ENCODE measurements around the gene PTOV1. TPM values are rescaled to one million over a fixed set of nuclear protein-coding genes. Genes with fewer than 3 reads are reported as not detected.

Gene PTOV1
- total RNA-seq, 1 donor from 2014 or later = 104 TPM

DNA sequence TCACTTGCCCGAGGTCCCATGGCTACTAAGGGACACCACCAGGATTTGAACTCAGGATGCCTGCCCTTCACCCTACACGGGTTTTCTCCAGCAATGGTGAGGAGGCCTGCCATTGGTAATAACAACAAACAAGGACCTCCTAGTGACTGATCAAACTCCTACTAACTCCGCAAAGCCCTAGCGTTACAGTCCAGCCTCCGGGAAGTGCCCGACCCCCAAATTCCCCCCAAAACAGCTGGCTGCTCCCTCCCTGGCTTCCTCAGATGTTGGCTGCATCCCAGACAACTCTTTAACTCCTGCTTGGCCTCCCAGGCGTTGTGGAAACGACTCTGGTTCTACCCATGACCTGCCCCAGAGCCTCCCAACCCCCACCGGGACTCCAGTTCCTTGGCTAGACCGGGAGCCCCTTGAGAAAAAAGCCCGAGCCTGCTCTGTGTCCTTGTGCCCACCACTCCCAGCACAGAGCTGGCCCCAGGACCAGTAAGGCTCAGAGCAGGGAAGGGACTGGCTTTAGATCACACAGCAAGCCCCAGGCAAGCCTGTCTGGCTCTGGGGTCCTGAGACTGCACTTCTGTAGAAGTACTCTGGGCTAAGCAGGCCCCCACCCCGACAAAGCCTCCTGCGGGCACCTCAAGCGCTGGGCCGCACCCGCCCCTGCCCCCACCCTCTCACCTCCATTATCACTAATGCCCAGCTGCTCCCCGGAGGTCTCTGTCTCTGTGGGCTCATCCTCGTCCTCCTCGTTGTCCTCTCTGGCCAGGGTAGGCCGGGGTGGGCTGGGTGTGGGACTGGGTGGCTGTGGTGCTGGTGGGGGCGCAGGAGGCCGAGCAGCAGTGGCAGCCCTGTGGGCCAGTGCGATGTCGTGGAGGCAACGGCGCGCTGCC is 21.5 kb downstream of the PTOV1 start:
- no peak for DNase-seq
- peaks cover 58% of the 10 kb centered on the region for H3K4me1 ChIP-seq
- intact Hi-C loops (cut with micrococcal nuclease) = no loop called here
- no peaks in the 10 kb centered on the region for H3K27me3 ChIP-seq (ENCODE audit: low read depth)
- TF ChIP-seq, protein P1, sequence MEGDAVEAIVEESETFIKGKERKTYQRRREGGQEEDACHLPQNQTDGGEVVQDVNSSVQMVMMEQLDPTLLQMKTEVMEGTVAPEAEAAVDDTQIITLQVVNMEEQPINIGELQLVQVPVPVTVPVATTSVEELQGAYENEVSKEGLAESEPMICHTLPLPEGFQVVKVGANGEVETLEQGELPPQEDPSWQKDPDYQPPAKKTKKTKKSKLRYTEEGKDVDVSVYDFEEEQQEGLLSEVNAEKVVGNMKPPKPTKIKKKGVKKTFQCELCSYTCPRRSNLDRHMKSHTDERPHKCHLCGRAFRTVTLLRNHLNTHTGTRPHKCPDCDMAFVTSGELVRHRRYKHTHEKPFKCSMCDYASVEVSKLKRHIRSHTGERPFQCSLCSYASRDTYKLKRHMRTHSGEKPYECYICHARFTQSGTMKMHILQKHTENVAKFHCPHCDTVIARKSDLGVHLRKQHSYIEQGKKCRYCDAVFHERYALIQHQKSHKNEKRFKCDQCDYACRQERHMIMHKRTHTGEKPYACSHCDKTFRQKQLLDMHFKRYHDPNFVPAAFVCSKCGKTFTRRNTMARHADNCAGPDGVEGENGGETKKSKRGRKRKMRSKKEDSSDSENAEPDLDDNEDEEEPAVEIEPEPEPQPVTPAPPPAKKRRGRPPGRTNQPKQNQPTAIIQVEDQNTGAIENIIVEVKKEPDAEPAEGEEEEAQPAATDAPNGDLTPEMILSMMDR (IDR thresholded peaks at IDR 0.05; ENCODE audit: borderline replicate concordance) = no peak
- H3K9me3 ChIP-seq (replicated peaks) = no peaks in the 10 kb centered on the region
- no peaks in the 10 kb centered on the region for H3K36me3 ChIP-seq
- no peak overlapping the region for H3K27ac ChIP-seq (replicated peaks)
- no peak overlapping the region for H3K4me3 ChIP-seq

DNA sequence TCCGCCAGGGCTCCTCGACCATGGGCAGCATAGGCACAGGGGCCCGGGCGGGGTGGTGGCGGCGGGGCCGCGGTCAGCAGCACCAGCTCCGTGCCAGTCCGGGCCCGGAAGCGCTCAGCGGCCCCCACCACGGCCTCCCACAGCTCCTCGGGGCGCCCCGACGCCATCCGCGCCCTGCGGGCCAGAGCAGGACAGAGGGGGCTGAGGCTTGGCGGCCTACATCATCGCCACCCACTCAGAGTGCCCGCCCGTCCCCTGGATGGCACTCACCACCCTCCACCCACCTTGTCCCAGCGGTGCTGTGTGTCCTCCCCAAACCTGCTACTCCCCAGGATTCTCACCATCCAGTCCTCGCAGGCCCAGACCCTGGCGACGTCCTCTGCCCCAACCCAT is 22.2 kb downstream of the PTOV1 start:
- no peak for DNase-seq

DNA sequence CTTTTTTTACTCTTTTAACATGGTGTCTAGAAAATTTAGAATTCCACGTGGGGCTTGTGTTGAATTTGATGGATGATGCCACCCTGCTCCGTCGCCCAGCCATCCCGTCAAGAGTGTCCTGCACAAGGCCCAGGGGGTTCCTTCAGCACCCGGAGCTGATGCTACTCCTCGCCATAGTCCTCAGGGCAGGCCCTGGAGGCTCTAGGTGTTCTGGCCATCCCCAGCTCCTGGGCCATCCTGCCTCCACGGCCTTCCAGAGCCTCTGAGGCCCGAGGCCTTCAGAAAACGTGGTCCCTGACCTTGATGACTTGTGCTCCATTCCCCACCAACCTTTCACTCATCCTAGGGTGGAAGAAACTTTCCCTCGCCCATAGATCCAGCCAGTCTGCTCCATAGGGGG is 22.9 kb downstream of the PTOV1 start:
- TF ChIP-seq, protein P1 (IDR thresholded peaks at IDR 0.05; ENCODE audit: borderline replicate concordance) = no peak
- Histone ChIP-seq H3K4me1 (peaks cover 55% of the 10 kb centered on the region), H3K4me3 (no peak overlapping the region), H3K9me3 (replicated peaks) (no peaks in the 10 kb centered on the region), H3K27me3 (ENCODE audit: low read depth) (no peaks in the 10 kb centered on the region), H3K36me3 (peaks cover 4% of the 10 kb centered on the region), H3K27ac (replicated peaks) (no peak overlapping the region)
- intact Hi-C loops (cut with micrococcal nuclease) = no loop called here
- DNase-seq = no peak

More for the DNA sequence above, 22.2 kb downstream of the PTOV1 start:
- TF ChIP-seq, protein P1 (IDR thresholded peaks at IDR 0.05; ENCODE audit: borderline replicate concordance) = no peak
- Histone ChIP-seq H3K36me3 (no peaks in the 10 kb centered on the region), H3K4me1 (peaks cover 55% of the 10 kb centered on the region), H3K27ac (replicated peaks) (no peak overlapping the region), H3K9me3 (replicated peaks) (no peaks in the 10 kb centered on the region), H3K4me3 (no peak overlapping the region), H3K27me3 (ENCODE audit: low read depth) (no peaks in the 10 kb centered on the region)
- intact Hi-C loops (cut with micrococcal nuclease) = no loop called here

DNA sequence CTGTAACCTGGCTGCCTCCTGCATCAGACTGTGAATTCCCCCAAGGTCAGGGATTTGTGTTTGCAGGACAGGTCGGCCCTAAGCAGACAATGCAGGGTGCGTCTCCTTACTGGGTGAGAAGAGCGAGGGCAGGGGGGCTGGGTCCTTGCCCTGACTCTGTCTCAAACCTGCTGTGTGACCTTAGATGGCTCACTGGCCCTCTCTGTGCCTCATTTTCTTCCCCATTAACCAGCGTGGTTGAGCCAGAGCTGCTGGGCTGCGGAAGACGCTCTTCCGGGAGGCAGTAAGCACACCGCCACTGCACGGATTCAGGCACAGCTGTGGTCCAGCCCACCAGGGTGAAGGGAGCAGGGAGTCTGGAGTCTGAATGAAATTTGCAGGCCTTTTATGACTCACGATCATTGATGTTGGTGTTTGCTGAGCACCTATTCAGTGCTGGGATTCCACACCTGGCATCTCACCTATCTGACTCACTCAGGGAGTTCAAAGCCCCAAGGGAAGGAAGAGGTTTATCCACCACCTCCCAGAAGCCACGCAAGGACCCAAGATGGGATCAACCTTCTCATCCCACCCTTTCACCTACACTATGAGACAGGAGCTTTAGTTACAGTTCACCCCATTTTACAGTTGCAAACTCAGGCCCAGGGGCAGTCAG is 23.7 kb downstream of the PTOV1 start:
- Histone ChIP-seq H3K27ac (replicated peaks) (no peak overlapping the region), H3K9me3 (replicated peaks) (no peaks in the 10 kb centered on the region), H3K36me3 (peaks cover 12% of the 10 kb centered on the region), H3K27me3 (ENCODE audit: low read depth) (no peaks in the 10 kb centered on the region), H3K4me3 (peak overlapping the region; percentile 94), H3K4me1 (peaks cover 58% of the 10 kb centered on the region)
- TF ChIP-seq, protein P1 (IDR thresholded peaks at IDR 0.05; ENCODE audit: borderline replicate concordance) = no peak
- intact Hi-C loops (cut with micrococcal nuclease) = no loop called here
- no peak for DNase-seq

DNA sequence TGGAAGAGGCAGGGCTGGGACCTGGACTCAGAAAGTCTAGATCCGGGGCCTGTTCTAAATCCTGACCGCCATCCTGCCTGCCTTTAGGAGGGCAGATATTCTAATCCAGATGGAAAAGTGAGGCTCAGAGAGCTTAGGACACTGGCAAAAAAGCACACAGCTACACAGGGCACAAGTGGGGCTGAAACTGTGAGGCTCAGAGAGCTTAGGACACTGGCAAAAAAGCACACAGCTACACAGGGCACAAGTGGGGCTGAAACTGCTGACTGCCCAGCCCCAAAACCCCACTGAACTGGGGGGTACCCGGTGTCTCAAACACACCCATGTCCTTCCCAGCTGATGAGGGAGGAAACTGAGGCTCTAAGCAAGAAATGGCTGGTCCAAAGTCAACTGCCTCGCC is 24.2 kb downstream of the PTOV1 start:
- DNase-seq = no peak
- TF ChIP-seq, protein P1 (IDR thresholded peaks at IDR 0.05; ENCODE audit: borderline replicate concordance) = no peak
- intact Hi-C loops (cut with micrococcal nuclease) = no loop called here
- Histone ChIP-seq H3K4me1 (peaks cover 53% of the 10 kb centered on the region), H3K4me3 (peak overlapping the region; percentile 94), H3K9me3 (replicated peaks) (no peaks in the 10 kb centered on the region), H3K27me3 (ENCODE audit: low read depth) (no peaks in the 10 kb centered on the region), H3K36me3 (peaks cover 18% of the 10 kb centered on the region), H3K27ac (replicated peaks) (peak overlapping the region; percentile 99)
